Upper lobe of left lung (tissue), 4 donors: ENCODE results near the gene LRRTM2.

ENCODE experiments used
- CTCF ChIP-seq, 6 experiments: fragments of 450-650 bp in 4 of 6; fragments of 200-600 bp in 2 of 6; sonication (generic) in 2 of 6; IDR thresholded peaks; one replicate each; pipeline ENCODE4 v1.5.1; 2016 to 2019; ENCODE audit warnings: antibody characterized with exemption in 6 of 6
- EP300 ChIP-seq, 4 donors: sonication (generic); formaldehyde crosslinking; IDR thresholded peaks; one replicate each; pipeline ENCODE4 v1.5.1; 2017; ENCODE audit warnings: antibody characterized with exemption in 4 of 4, control low read depth in 2 of 4
- POLR2AphosphoS5 ChIP-seq, 2 donors: sonication (generic); formaldehyde crosslinking; IDR thresholded peaks; one replicate each; pipeline ENCODE4 v1.5.1; 2017; ENCODE audit warnings: antibody characterized with exemption in 2 of 2

GRCh38 chr5:138875946-138876345 lies 811 bp upstream of the LRRTM2 start:
- TF ChIP-seq CTCF (IDR thresholded peaks at IDR 0.05) (no peak), POLR2AphosphoS5 (IDR thresholded peaks at IDR 0.05) (no peak), EP300 (IDR thresholded peaks at IDR 0.05) (no peak)
